GM19043 (cell line): Measurements from ENCODE around the gene CSAG3.
"Not testable (repeated sequence)": the region's sequence is repeated elsewhere in the genome, so short reads cannot be mapped to it uniquely, and the experiment has no call there.

Experiments
- ATAC-seq: cut with Tn5 transposase; IDR thresholded peaks from one replicate; pipeline ENCODE4 v1.9.1; 2021; ENCODE audit warnings: low read depth; ENCODE audit not compliant: unreplicated experiment

The CSAG3 gene

GRCh38 chrX:152758918-152759317, at the start of gene CSAG3:
Gene CSAG3, plus strand, starts transcription at chrX:152759218.
- ATAC-seq = not testable (repeated sequence)

- ATAC-seq = not testable (repeated sequence)
These were observed 45.8 kb upstream of the CSAG3 start for GRCh38 chrX:152713195-152713594.

- not testable (repeated sequence) for ATAC-seq
These were observed 44.9 kb upstream of the CSAG3 start, which contains the start of gene MAGEA2B for GRCh38 chrX:152713815-152714787. Gene MAGEA2B, plus strand, starts transcription at chrX:152714628. Its CDS starts 2,479 bp downstream, at chrX:152717107.

GRCh38 chrX:152725409-152725808, 33.6 kb upstream of the CSAG3 start:
- no peak for ATAC-seq

GRCh38 chrX:152733261-152733975, 25.6 kb upstream of the CSAG3 start, which contains the start of the genes CSAG1 and MAGEA12:
Gene CSAG1, minus strand, starts transcription at chrX:152733721. Its CDS starts 1,261 bp downstream, at chrX:152732460.
Gene MAGEA12, plus strand, starts transcription at chrX:152733757. Its CDS starts 2,405 bp downstream, at chrX:152736162.
- ATAC-seq = no peak

- not testable (repeated sequence) for ATAC-seq
These were observed 24.7 kb upstream of the CSAG3 start for GRCh38 chrX:152734143-152734858.

- ATAC-seq = no peak
These were observed 23.9 kb upstream of the CSAG3 start for GRCh38 chrX:152735101-152735500.

- ATAC-seq = no peak
These were observed 23.0 kb upstream of the CSAG3 start for GRCh38 chrX:152735860-152736511.

GRCh38 chrX:152736528-152736927, 22.5 kb upstream of the CSAG3 start:
- ATAC-seq = not testable (repeated sequence)

- no peak for ATAC-seq
These were observed 20.5 kb upstream of the CSAG3 start for GRCh38 chrX:152738560-152738959.

GRCh38 chrX:152753686-152754650, 5.0 kb upstream of the CSAG3 start, which contains the start of gene MAGEA2:
Gene MAGEA2, minus strand, starts transcription at chrX:152753842. Its CDS starts 2,479 bp downstream, at chrX:152751363.
- not testable (repeated sequence) for ATAC-seq

GRCh38 chrX:152754871-152755270, 4.1 kb upstream of the CSAG3 start:
- not testable (repeated sequence) for ATAC-seq

GRCh38 chrX:152759544-152759943, 526 bp downstream of the CSAG3 start:
- not testable (repeated sequence) for ATAC-seq

GRCh38 chrX:152761582-152761981, 2.6 kb downstream of the CSAG3 start:
- not testable (repeated sequence) for ATAC-seq

GRCh38 chrX:152766562-152766961, 7.5 kb downstream of the CSAG3 start:
- ATAC-seq = not testable (repeated sequence)

GRCh38 chrX:152769549-152770289, 10.7 kb downstream of the CSAG3 start, which contains the start of gene MAGEA6:
Gene MAGEA6, minus strand, starts transcription at chrX:152769689. Its CDS starts 2,039 bp downstream, at chrX:152767650.
- ATAC-seq = not testable (repeated sequence)

GRCh38 chrX:152787062-152787461, 28.0 kb downstream of the CSAG3 start:
- peak; percentile 70 for ATAC-seq

- ATAC-seq = no peak
These were observed 39.9 kb downstream of the CSAG3 start for GRCh38 chrX:152798945-152799344.
